ENCODE measurements around the gene SMC6.

Gene SMC6

GRCh38 chr2:17690776-17691175 lies 62.8 kb downstream of the SMC6 start:
- no peak for TF ChIP-seq CTCF (IDR thresholded peaks at IDR 0.05; ENCODE audit: borderline replicate concordance, insufficient read depth, low read depth, low read length)
- no peak overlapping the region for H3K4me3 ChIP-seq (ENCODE audit: low read depth, low read length)

GRCh38 chr2:17689010-17689409 lies 64.6 kb downstream of the SMC6 start:
- no peak overlapping the region for H3K4me3 ChIP-seq (ENCODE audit: low read depth, low read length)
- no peak for TF ChIP-seq CTCF (IDR thresholded peaks at IDR 0.05; ENCODE audit: borderline replicate concordance, insufficient read depth, low read depth, low read length)

- TF ChIP-seq CTCF (IDR thresholded peaks at IDR 0.05; ENCODE audit: borderline replicate concordance, insufficient read depth, low read depth, low read length): no peak
- no peak overlapping the region for H3K4me3 ChIP-seq (ENCODE audit: low read depth, low read length)
Observed at GRCh38 chr2:17688600-17688999, 65.0 kb downstream of the SMC6 start.

DNA sequence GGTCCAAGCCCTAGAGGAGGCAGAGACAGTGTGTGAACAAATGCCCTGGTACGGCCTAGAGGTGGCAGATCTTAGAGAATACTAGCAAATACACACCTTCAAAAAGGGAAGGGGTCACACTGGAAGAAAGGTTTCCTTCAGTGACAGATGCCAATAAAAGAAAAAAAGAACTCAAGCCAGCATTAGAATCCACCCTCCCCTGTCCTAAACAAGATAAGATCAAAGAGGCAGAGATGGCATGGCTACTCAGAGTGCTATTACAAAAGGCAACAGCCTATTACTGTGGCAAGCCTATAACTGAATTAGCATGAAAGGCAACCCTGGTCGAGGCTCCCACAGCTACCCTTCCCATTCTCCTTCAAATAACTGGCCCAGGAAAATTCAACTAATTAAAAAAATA lies 69.6 kb downstream of the SMC6 start:
- TF ChIP-seq CTCF (IDR thresholded peaks at IDR 0.05; ENCODE audit: borderline replicate concordance, insufficient read depth, low read depth, low read length): no peak
- no peak overlapping the region for H3K4me3 ChIP-seq (ENCODE audit: low read depth, low read length)

- no peak overlapping the region for H3K4me3 ChIP-seq (ENCODE audit: low read depth, low read length)
- TF ChIP-seq CTCF (IDR thresholded peaks at IDR 0.05; ENCODE audit: borderline replicate concordance, insufficient read depth, low read depth, low read length): no peak
Observed at GRCh38 chr2:17682098-17682857, 71.3 kb downstream of the SMC6 start.

- TF ChIP-seq CTCF (IDR thresholded peaks at IDR 0.05; ENCODE audit: borderline replicate concordance, insufficient read depth, low read depth, low read length): no peak
Observed at GRCh38 chr2:17680119-17680518, 73.5 kb downstream of the SMC6 start.

GRCh38 chr2:17674817-17675216 lies 78.8 kb downstream of the SMC6 start:
- H3K4me3 ChIP-seq (ENCODE audit: low read depth, low read length): no peak overlapping the region
- TF ChIP-seq CTCF (IDR thresholded peaks at IDR 0.05; ENCODE audit: borderline replicate concordance, insufficient read depth, low read depth, low read length): no peak

More at GRCh38 chr2:17680119-17680518, 73.5 kb downstream of the SMC6 start:
- no peak overlapping the region for H3K4me3 ChIP-seq (ENCODE audit: low read depth, low read length)
